Activated T-cell treated with anti-CD3 and anti-CD28 coated beads, Interleukin-2, amount 50 U/mL, for 24 hours (primary cell): Measurements from ENCODE around the gene TARS1.
"Not testable (repeated sequence)": the region's sequence is repeated elsewhere in the genome, so short reads cannot be mapped to it uniquely, and the experiment has no call there.

Source experiments
- DNase-seq: peaks from one replicate; pipeline ENCODE4 v3.0.0-alpha.2; 2020
- H3K27ac Mint-ChIP-seq: 2 replicates; pipeline ENCODE4 v1.8.0; 2020; ENCODE audit warnings: mild to moderate bottlenecking, mixed read lengths
- H3K27me3 Mint-ChIP-seq: 2 replicates; pipeline ENCODE4 v1.8.0; 2020; ENCODE audit warnings: mixed read lengths
- H3K36me3 Mint-ChIP-seq: 2 replicates; pipeline ENCODE4 v1.8.0; 2020; ENCODE audit warnings: low read depth, mixed read lengths
- H3K4me1 Mint-ChIP-seq: 2 replicates; pipeline ENCODE4 v1.8.0; 2020; ENCODE audit warnings: low read depth, mixed read lengths
- H3K4me3 Mint-ChIP-seq: 2 replicates; pipeline ENCODE4 v1.8.0; 2020; ENCODE audit warnings: mild to moderate bottlenecking, moderate library complexity, mixed read lengths
- H3K9me3 Mint-ChIP-seq: 2 replicates; pipeline ENCODE4 v1.8.0; 2020; ENCODE audit warnings: mixed read lengths

Gene TARS1

DNA sequence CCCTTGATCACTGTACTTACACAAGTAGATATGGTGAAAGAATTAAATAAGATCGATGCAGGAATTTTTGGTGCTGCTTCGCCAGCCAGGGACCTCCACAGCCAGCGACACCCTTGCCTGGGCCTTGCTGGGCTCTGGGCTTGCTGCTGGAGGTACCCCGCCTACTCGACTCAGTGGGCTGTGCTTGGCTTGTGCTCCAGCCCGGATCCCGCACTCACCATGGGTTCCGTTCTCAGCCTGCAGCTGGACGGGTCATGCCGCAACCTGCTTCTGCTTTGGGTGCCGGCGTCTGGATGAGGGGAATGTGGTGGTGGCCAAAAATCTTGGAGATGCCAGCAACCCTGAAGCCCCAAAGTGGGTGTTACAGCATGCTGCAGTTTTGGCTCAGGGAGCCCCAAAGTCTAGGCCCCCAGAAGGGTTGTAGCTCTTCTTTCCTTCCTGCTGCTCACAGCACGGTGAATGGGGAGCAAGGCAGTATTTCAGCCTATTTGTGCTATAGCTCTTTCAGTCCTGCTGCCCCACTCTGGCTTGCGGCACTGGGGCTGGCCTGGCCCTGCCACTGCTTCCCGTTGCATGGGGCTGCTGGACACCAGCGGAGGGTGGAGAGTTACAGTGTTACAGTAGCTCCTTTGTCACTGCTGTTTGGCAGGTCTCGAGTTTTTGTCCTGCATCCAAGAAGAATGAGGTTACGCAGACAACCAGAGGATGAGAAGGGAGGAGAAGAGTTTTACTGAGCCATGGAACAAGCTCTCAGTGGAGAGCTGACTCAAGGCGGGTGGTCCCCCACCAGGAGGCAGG, 48.0 kb downstream of the TARS1 start:
- H3K27me3 Mint-ChIP-seq = no peaks in the 10 kb centered on the region
- no peak overlapping the region for H3K4me3 Mint-ChIP-seq
- H3K36me3 Mint-ChIP-seq = no peaks in the 10 kb centered on the region
- no peaks in the 10 kb centered on the region for H3K9me3 Mint-ChIP-seq
- DNase-seq = no peak
- H3K4me1 Mint-ChIP-seq = no peaks in the 10 kb centered on the region
- no peak overlapping the region for H3K27ac Mint-ChIP-seq

DNA sequence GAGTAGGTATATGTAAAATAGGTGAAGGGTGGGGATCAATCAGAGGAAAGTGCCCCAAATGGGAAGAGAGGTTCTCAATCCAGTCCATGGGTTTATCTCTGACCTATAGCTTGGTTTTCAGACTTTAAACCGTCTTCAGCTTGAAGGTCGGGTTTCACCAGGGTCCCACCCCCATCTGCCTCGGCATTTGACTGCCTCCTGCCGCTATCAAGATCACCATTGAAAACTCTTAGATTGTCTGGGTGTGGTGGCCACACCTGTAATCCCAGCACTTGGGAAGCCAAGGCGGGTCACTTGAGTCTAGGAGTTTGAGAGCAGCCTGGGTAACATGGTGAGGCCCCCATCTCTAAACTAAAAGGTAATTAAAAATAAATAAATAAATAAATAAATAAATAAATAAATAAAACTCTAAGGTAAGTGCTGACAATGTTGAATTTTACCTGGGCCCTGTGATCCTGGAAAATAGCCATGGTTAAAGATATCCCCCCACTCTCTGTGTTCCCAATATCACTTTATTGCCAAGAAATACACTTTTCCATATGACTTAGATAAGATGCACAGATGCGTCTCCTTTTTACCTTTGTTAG, 48.8 kb downstream of the TARS1 start:
- H3K27ac Mint-ChIP-seq = no peak overlapping the region
- no peaks in the 10 kb centered on the region for H3K4me1 Mint-ChIP-seq
- H3K4me3 Mint-ChIP-seq = no peak overlapping the region
- DNase-seq = no peak
- no peaks in the 10 kb centered on the region for H3K27me3 Mint-ChIP-seq
- no peaks in the 10 kb centered on the region for H3K36me3 Mint-ChIP-seq
- no peaks in the 10 kb centered on the region for H3K9me3 Mint-ChIP-seq

DNA sequence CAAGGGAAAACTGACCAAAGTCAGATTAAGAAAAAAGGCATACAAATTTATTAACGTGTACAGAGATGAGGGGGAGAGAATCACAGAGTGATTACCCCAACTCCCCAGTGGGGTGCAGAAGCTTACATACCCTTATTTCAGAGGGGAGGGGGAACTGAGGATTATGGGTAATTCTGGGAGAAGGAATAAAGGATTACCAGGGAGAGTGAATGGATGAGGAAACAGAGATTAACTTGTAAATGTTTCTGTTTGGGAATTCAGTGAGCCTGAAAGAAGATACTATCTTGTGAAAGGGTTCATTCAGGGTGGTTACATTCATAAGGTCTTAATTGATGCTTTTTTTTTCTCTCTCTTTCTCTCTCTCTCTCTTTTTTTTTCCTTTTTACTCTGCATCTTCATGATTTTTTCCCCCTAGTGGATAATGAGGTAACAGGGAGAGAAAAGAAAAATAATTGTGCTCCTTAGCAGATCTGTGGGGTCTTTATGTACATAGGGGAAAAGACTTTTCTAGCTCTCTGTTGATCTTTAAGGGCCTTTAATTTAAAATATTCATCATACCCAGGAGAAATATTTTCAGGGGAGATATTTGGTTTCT, 49.4 kb downstream of the TARS1 start:
- H3K9me3 Mint-ChIP-seq = no peaks in the 10 kb centered on the region
- no peak overlapping the region for H3K4me3 Mint-ChIP-seq
- DNase-seq = no peak
- H3K4me1 Mint-ChIP-seq = no peaks in the 10 kb centered on the region
- no peaks in the 10 kb centered on the region for H3K36me3 Mint-ChIP-seq
- no peaks in the 10 kb centered on the region for H3K27me3 Mint-ChIP-seq
- no peak overlapping the region for H3K27ac Mint-ChIP-seq

DNA sequence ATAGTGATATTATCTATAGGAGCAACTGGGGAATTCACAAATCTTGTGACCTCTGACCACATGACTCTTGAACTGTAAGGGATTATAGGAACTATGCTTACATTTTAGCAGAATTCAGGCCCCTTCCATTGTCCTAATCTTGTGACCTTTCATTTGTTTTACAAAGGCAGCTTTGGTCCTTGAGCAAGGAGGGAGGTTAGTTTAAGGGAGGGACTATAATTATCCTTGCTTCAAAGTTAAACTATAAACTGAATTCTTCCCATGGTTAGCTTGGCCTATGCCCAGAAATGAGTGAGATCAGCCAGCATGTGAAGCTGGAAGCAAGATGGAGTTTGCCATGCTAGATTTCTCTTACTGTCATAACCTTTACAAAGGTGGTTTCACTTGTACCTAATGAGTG, 51.2 kb downstream of the TARS1 start:
- H3K27ac Mint-ChIP-seq = no peak overlapping the region
- no peaks in the 10 kb centered on the region for H3K27me3 Mint-ChIP-seq
- DNase-seq = no peak
- no peaks in the 10 kb centered on the region for H3K9me3 Mint-ChIP-seq
- H3K4me1 Mint-ChIP-seq = no peaks in the 10 kb centered on the region
- no peaks in the 10 kb centered on the region for H3K36me3 Mint-ChIP-seq
- no peak overlapping the region for H3K4me3 Mint-ChIP-seq

GRCh38 chr5:33494466-33494865, 53.7 kb downstream of the TARS1 start:
- H3K27ac Mint-ChIP-seq = no peak overlapping the region
- no peaks in the 10 kb centered on the region for H3K36me3 Mint-ChIP-seq
- no peaks in the 10 kb centered on the region for H3K4me1 Mint-ChIP-seq
- no peak for DNase-seq
- H3K9me3 Mint-ChIP-seq = no peaks in the 10 kb centered on the region
- H3K4me3 Mint-ChIP-seq = no peak overlapping the region
- no peaks in the 10 kb centered on the region for H3K27me3 Mint-ChIP-seq

- Mint-ChIP-seq H3K27ac (no peak overlapping the region), H3K9me3 (no peaks in the 10 kb centered on the region), H3K4me3 (no peak overlapping the region), H3K36me3 (no peaks in the 10 kb centered on the region), H3K27me3 (no peaks in the 10 kb centered on the region), H3K4me1 (no peaks in the 10 kb centered on the region)
- DNase-seq = no peak
These were observed 60.5 kb downstream of the TARS1 start for GRCh38 chr5:33501260-33501659.

DNA sequence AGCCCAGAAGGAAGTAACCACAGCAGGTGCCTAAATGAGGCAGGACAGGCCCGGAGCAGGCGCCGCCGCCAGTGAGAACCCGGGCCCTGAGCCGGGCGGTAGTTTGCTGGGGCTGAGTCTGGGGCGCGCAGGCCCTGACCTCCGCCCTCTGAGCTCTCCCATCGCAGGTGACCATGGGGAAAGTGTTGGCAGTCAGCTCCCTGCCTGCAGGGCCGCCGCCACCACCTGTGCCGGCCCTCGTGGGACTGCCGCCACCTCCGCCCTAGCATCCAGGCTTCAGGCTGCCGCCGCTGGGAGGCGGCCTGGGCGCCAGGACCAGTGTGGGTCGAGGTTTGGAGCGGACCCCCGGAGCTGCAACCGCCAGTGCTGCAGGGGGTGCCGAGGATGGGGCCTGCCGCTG, 61.1 kb downstream of the TARS1 start:
- H3K9me3 Mint-ChIP-seq = no peaks in the 10 kb centered on the region

DNA sequence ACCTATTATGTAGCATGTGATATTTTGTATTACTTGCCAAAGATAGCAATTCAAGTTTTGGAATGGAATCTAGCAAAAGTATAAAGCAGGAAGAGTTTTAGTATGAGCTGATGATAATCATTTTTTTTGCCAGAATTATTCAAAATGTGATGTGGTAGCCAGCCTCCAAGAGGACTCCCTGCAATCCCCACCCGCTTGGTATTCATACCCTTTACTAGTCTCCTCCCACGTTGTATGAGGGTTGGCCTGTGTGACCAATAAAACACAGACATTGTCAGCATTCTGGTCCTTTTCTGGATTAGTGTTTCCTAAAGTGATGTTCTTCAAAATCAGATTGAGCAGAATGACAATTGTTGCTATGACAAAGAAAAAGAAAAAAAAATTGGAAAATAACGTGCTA, 63.8 kb downstream of the TARS1 start:
- no peaks in the 10 kb centered on the region for H3K36me3 Mint-ChIP-seq
- H3K4me3 Mint-ChIP-seq = no peak overlapping the region
- H3K27me3 Mint-ChIP-seq = no peaks in the 10 kb centered on the region
- no peak overlapping the region for H3K27ac Mint-ChIP-seq
- no peaks in the 10 kb centered on the region for H3K9me3 Mint-ChIP-seq
- no peak for DNase-seq
- no peaks in the 10 kb centered on the region for H3K4me1 Mint-ChIP-seq

More for the DNA sequence above, 61.1 kb downstream of the TARS1 start:
- no peak overlapping the region for H3K4me3 Mint-ChIP-seq
- DNase-seq = no peak
- H3K27me3 Mint-ChIP-seq = no peaks in the 10 kb centered on the region
- H3K27ac Mint-ChIP-seq = no peak overlapping the region
- no peaks in the 10 kb centered on the region for H3K4me1 Mint-ChIP-seq
- H3K36me3 Mint-ChIP-seq = no peaks in the 10 kb centered on the region

DNA sequence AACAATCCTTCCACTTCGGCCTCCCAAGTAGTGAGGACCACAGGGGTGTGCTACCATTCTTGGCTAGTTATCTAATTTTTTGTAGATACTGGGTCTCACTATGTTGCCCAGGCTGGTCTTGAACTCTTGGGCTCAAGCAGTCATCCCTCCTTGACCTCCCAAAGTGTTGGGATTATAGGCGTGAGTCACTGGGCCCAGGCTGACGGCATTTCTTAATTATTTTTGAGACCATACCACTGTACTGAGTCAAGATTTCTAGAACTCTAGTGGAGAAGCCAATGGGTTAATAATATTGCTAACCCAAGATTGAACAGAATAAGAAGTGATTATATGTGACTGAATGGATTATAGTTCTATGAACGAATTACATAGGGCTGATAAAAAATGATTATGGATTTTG, 66.7 kb downstream of the TARS1 start:
- no peaks in the 10 kb centered on the region for H3K36me3 Mint-ChIP-seq
- DNase-seq = no peak
- H3K27ac Mint-ChIP-seq = no peak overlapping the region
- H3K4me3 Mint-ChIP-seq = no peak overlapping the region
- no peaks in the 10 kb centered on the region for H3K9me3 Mint-ChIP-seq
- no peaks in the 10 kb centered on the region for H3K27me3 Mint-ChIP-seq
- H3K4me1 Mint-ChIP-seq = no peaks in the 10 kb centered on the region

DNA sequence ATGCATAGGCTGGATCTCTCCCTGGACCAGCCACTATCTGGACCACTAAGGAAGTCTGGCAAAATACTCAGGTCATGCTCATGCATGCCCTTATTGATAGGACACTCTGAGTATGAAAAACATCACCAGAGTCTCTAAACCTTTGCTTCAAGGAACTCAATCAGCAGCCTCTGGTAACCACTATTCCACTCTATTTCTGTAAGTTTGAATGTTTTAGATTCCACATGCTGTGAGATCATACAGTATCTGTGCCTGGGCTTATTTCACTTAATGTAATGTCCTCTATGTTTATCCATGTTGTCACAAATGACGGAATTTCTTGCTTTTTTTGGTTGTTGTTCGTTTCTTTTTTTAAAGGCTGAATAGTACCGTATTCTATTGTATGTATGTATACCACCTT, 68.3 kb downstream of the TARS1 start:
- H3K9me3 Mint-ChIP-seq = no peaks in the 10 kb centered on the region
- no peaks in the 10 kb centered on the region for H3K36me3 Mint-ChIP-seq

GRCh38 chr5:33513462-33514185, 72.9 kb downstream of the TARS1 start:
- Mint-ChIP-seq H3K4me3 (no peak overlapping the region), H3K4me1 (no peaks in the 10 kb centered on the region), H3K9me3 (no peaks in the 10 kb centered on the region), H3K27me3 (peaks cover 3% of the 10 kb centered on the region), H3K36me3 (no peaks in the 10 kb centered on the region), H3K27ac (no peak overlapping the region)
- no peak for DNase-seq

More for the DNA sequence above, 68.3 kb downstream of the TARS1 start:
- Mint-ChIP-seq H3K27ac (no peak overlapping the region), H3K4me3 (no peak overlapping the region), H3K4me1 (no peaks in the 10 kb centered on the region), H3K27me3 (no peaks in the 10 kb centered on the region)
- DNase-seq = no peak

DNA sequence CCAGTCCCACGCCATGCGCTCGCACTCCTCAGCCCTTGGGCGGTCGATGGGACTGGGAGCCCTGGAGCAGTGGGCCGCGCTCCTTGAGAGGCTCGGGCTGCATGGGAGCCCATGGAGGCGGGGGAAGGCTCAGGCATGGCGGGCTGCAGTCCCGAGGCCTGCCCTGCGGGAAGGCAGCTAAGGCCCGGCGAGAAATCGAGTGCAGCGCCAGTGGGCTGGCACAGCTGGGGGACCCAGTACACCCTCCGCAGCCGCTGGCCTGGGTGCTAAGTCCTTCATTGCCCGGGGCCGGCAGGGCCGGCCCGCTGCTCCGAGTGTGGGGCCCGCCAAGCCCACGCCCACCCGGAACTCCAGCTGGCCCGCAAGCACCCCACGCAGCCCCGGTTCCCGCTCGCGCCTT, 74.6 kb downstream of the TARS1 start:
- not testable (repeated sequence) for H3K9me3 Mint-ChIP-seq, H3K36me3 Mint-ChIP-seq, H3K27ac Mint-ChIP-seq, H3K4me3 Mint-ChIP-seq, H3K27me3 Mint-ChIP-seq, DNase-seq, H3K4me1 Mint-ChIP-seq

- Mint-ChIP-seq H3K36me3 (no peaks in the 10 kb centered on the region), H3K9me3 (no peaks in the 10 kb centered on the region), H3K27ac (no peak overlapping the region), H3K4me3 (no peak overlapping the region), H3K4me1 (no peaks in the 10 kb centered on the region), H3K27me3 (peaks cover 3% of the 10 kb centered on the region)
- DNase-seq = no peak
These were observed 75.7 kb downstream of the TARS1 start for GRCh38 chr5:33516421-33516820.
